SK-MEL-5 (cell line): Measurements from ENCODE around the gene COL20A1. TPM values are rescaled to one million over a fixed set of nuclear protein-coding genes. Genes with fewer than 3 reads are reported as not detected.

Source experiments
- DNase-seq: peaks from one replicate; pipeline ENCODE4 v3.0.0-alpha.2; 2016; ENCODE audit warnings: low read depth, low spot score
- in situ Hi-C: cut with HindIII; loops from 2 replicates; pipeline ENCODE4 v1.10.0; 2016; ENCODE audit warnings: low sequenced_read_pairs, high pct_unique_total_duplicates, low pct_unique_long_range_greater_than_20kb
- total RNA-seq: library from RNA; depleted of rRNA; stranded (reverse); fragments of >200 nt; shearing (Covaris generic); gene quantifications from 2 replicates; pipeline ENCODE4 v1.2.3, GENCODE V29; 2014

The COL20A1 gene
- total RNA-seq, 1 experiment from 2014 or later = not detected

GRCh38 chr20:63357921-63358905 is 65.2 kb downstream of the COL20A1 start:
- in situ Hi-C loops = no loop called here
- DNase-seq = no peak

DNA sequence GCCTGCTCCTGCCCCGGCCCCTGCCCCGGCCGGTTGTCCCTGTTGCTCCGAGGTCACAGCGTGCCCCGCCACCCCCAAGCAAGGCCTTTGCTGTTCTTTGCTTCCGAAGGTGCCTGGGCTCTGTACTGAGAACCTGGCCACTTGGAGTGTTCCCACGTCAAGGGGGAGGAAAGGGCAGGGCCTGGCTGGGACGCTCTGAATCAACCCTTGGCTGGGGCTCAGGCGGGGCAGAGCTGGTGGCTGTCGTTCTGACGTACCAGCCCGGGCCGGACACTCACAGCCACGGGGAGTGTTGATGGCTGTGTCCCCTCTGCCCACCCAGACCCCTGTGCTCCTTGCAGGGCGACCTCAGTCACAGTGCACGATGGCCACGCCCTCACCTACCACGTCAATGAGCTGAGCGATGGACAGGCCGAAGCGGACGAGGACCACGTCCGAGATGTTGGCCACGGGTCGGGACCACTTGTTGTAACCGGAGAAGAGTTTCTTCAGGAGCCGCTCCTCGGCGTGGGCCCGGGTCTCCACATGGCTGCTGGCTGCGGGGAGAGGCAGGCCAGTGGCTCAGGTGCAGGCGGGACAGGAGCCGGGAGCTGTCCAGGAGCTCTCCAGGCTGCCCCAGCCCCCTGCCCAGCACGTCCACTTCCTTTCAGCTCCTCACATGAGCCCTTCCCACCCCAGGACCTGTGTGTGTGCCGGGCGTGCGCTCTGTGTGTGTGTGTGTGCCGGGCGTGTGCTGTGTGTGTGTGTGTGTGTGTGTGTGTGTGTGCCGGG is 66.4 kb downstream of the COL20A1 start:
- in situ Hi-C loops = no loop called here
- no peak for DNase-seq

GRCh38 chr20:63359937-63360849 is 67.2 kb downstream of the COL20A1 start:
- DNase-seq = no peak
- in situ Hi-C loops = no loop called here

DNA sequence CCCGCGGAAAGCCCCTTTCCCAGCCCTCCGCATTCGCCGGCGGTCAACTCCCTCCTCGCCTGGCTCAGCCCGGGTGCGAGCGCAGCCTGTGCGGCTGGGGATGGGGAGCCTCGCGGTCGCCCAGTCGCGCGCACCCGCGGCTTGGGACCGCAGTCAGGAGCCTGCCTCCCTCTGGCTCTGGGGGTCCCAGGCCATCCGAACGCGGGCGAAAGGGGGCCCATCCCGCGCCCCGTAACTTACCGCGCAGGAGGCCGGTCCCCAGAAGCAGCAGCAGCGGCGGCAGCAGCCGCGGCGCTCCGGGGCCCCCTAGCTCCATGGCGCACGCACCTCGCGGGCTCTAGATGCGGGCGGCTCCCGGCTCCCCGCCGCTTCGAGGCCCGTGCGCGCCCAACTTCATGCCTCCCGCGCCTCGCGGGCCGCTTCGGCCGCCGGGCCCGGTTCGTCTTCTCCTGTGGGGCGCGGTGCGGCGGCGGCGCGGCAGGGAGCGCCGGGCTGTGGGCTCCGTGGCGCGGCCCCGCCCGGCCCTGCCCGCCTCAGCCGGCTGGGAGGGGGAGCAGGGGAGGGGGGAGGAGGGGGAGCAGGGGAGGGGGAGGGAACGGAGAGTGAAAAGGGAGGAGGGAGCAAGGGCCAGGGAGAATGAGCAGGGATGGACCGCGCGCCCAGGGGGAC is 68.0 kb downstream of the COL20A1 start, which contains the start of gene CHRNA4:
CHRNA4 (minus strand) TSS at position 500 of the 669 bp plus-strand sequence; CDS start at position 316, 184 bp downstream.
- in situ Hi-C loops = no loop called here
- no peak for DNase-seq

DNA sequence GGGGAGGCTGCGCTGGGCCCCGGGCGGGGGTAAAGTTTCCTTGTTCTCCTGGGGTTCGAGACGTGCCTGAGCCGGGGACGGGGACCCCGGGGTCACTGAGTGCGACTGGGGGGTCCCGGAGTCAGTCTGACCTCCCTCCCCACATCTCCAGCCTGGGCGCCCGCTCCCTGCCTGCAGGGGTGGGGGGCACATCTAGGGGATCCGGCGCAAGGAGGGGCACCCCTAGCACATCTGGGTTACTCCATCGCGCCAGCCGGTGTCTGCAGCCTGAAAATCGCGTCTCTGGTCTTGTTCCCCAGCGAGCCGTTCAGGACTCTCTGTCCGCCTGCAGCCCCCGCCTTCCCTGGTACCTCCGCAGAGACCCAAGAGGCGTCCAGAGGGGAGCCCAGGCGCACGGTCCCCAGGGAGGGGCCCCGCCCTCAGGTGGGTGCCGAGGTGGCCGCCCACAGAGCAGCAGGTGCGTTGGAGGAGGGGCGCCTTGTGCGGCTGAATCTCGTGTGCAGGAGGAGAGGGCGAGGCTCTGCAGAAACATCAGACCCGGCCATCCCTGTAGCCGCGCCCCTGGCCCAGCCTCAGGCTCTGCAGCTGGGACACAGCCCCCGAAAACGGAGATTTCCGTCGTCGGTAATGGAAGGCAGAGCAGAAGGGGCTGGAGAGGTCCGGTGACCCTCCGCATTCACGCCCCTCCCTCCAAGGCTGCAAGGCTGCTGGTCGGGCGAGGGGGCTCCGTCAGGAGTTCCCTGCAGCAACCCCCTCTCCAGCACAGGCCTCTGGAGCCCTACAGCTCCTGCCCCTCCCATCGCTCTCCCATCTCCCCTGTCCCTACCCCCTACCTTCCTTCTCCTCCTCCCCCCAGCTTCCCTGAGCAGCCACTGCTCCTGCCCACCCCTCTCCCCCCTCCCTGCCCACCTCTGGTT is 68.8 kb downstream of the COL20A1 start:
- no peak for DNase-seq
- in situ Hi-C loops = no loop called here

DNA sequence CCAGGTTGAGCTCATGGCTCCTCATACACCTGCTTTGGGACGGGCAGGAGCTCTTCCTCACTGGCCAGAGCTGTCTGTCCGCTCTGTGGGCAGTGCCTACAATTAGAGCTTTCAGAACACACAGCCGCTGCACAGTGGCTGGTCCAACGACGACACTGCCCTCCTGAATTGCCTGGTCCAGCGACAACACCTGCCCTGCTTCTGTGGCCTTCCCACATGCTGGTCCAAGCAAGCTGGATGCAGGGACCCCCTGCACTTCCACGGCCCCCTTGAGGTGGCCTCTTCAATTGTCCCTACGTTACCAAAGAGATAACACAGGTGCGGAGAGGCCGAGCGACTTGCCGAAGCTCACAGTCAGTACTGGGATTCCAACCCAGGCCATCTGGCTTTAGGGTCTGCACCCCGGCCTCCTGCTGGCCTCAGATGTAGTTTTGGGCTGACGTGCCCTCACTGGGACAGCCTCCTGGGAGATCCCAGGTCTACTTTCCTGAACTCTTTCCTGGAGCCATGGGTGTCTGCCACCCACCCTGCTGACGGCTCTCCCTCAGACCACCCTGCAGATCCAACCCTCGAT is 69.5 kb downstream of the COL20A1 start:
- in situ Hi-C loops = no loop called here

DNA sequence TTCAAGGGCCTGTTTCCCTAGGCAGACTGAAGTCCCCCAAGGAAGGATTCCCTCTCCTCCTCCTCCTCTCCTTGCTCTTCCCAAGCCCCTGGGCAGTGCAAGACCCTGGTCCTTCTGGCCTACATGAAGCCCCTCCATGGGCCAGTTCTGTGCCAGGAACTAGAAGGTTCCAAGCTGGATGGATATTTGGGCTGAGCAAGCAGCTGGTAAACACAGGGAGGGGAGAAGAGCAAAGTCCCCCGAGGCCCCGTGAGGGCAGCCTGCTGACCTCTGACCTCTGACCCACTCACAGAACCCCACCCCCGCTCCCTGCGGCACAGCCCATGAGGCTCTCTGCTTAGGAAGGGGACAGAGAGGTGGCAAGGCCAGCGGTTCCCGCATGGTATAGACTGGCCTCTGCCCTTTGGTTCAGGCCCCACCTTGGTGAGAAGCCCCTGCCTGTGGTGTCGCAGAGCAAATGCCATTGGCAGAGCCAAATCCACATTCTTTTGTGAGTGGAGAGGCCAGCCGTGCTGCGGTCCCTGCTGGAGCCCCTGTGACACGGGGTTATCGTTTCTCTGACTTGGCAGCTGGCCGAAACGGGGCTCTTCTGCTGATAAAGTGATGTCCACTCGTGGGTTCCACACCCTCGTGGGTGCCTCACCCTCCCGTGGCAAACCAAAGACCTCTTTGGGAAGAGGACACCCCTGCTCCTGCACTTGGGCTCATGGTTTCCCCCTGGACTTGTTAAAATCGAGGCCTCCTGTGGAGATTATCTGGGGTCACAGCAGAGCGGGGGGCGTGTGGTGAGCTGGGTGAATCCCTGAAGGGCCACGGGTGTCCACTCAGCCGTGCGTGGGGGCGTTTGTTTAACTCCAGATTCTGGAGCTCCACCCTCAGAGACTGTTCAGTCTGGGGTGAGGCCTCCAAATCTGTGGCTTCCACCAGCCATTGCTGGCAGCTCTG is 70.3 kb downstream of the COL20A1 start:
- in situ Hi-C loops = no loop called here

More for the DNA sequence above, 69.5 kb downstream of the COL20A1 start:
- no peak for DNase-seq

GRCh38 chr20:63363981-63364561 is 71.1 kb downstream of the COL20A1 start:
- DNase-seq = no peak
- in situ Hi-C loops = no loop called here

More for the DNA sequence above, 70.3 kb downstream of the COL20A1 start:
- no peak for DNase-seq

- in situ Hi-C loops = no loop called here
- DNase-seq = no peak
These were observed 72.0 kb downstream of the COL20A1 start for GRCh38 chr20:63364801-63365585.

DNA sequence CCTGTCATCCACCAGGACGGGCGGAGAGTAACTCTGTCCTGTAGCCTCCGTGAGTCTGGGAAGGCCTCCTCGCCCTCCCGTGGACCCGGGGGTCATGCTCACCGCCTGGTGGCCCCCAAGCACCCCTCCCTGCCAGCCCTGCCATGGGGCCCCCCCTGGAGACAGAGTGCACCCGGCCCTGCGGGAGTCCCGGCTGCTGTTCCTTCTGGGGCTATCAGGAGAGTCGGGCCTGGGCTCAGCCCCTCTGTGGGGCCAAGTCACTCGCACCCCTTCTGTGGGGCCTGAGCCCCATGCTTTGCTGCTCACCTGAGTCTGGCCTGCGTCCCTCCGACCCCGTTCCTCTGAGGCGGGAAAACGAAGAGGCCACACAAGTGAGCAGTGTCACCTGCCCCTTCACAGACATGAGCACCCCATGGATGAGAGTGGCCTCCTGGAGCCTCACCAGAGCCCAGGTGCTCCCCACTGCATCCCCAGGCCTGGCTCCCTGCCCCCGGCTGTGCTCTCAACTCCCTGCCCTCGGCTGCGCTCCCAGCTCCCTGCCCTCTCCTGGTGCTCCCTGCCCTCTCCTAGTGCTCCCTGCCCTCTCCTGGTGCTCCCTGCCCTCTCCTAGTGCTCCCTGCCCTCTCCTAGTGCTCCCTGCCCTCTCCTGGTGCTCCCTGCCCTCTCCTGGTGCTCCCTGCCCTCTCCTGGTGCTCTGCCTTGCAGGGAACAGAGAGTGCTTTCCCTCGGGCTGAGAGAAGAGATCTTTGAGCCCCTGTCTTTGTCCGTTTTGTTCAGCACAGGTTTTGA is 72.8 kb downstream of the COL20A1 start:
- no peak for DNase-seq
- in situ Hi-C loops = no loop called here

DNA sequence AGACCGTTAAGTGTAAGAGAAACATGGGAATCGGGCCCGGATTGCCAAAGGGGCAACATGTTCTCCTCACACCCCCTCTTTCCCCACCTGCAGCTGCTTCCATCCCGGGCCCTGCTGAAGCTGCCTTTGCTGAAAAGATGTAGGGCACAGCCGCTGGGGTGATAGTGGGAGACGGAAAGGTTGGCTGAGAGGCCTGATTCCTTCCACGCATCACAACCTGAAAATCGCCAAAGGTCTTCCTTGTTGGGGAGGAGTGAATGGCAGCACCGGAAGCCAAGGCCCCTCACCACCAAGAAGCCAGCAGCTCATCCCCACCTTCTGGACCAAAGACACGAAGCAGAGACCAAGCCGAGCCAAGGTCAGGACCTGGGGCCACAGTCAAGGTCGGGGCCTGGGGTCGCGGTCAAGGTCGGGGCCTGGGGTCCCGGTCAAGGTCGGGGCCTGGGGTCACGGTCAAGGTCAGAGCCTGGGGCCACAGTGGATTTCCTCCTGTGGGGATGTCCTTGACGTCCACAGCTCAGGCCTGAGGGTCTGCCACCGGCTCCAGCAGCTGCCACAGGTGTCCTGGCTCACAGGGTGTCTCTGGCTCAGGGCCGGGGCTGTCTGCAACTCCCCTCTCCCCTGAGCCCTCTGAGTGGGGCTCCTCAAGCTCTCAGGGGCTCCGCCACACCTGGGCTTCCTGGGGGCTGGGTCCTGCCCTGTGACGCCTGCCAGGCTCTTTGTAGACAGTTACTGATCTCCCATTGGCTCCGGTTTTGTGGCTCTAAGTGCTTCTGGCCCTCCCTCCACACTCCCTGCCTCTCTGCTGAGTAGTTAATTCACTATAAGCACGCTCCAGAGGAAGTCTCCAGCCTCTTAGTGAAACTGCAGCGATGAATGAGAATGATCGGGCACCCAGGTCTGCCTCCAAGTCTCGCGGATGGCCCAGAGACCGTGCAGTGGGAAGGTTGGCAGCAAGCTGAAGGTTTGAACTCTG is 73.7 kb downstream of the COL20A1 start:
- in situ Hi-C loops = no loop called here
- DNase-seq = peak; percentile 13

- in situ Hi-C loops = no loop called here
- no peak for DNase-seq
These were observed 74.6 kb downstream of the COL20A1 start for GRCh38 chr20:63367446-63368055.
